Measurements from ENCODE around the gene NARF. TPM values are rescaled to one million over a fixed set of nuclear protein-coding genes. Genes with fewer than 3 reads are reported as not detected.

The NARF gene
- total and polyA plus RNA-seq, 2 donors (not counting 1 experiment from before 2014, with no cell fraction given), result 92.4 to 103 TPM

GRCh38 chr17:82470065-82470464 lies 11.5 kb downstream of the NARF start:
- 98% methylated on average over 5 of the region's 7 CpGs for WGBS (ENCODE audit: insufficient coverage)
- DNase-seq (no peak), ATAC-seq (ENCODE audit: low read depth) (no peak)
- H3K79me2 ChIP-seq (ENCODE audit: control insufficient read depth, insufficient read depth, low read length), result peaks cover 20% of the 10 kb centered on the region
- no peak overlapping the region for H3K9ac ChIP-seq (ENCODE audit: low read length)
- no peaks in the 10 kb centered on the region for H3K27me3 Mint-ChIP-seq
- H3K9me3 ChIP-seq (ENCODE audit: control extremely low read depth in 1 of 3, control insufficient read depth in 2 of 3, insufficient read depth in 1 of 3, low read length in 2 of 3), result no peaks in the 10 kb centered on the region
- ChIA-PET POLR2A (no interaction called here), CTCF (interaction anchor here (0.6 kb wide), 1 partner anchor 101 kb away, joined by 3 read pairs; no protein-coding TSS in a partner anchor)
- no peaks in the 10 kb centered on the region for H3K27me3 ChIP-seq (replicated peaks in 1 of 4; ENCODE audit: control extremely low read depth in 1 of 4, control insufficient read depth in 3 of 4, insufficient read depth in 4 of 4, low read length in 3 of 4)
- no peaks in the 10 kb centered on the region for H4K20me1 ChIP-seq (ENCODE audit: control insufficient read depth, insufficient read depth, low read length, poor library complexity, severe bottlenecking)
- H3K9me3 Mint-ChIP-seq (ENCODE audit: insufficient read depth), result no peaks in the 10 kb centered on the region
- TF ChIP-seq EZH2 (IDR thresholded peaks at IDR 0.05; ENCODE audit: borderline replicate concordance, insufficient read depth, low read depth, low read length, poor library complexity, severe bottlenecking) (no peak), CTCF (IDR thresholded peaks at IDR 0.05) (no peak)
- H3K4me1 Mint-ChIP-seq, result no peaks in the 10 kb centered on the region
- H3K4me3 Mint-ChIP-seq, result no peak overlapping the region
- intact Hi-C loops (cut with micrococcal nuclease), result no loop called here
- H3K36me3 ChIP-seq (replicated peaks in 1 of 2; ENCODE audit: control extremely low read depth in 1 of 2, control insufficient read depth in 1 of 2, extremely low read depth in 1 of 2, insufficient read depth in 2 of 2, low read length in 1 of 2), result peaks cover 5 to 56% of the 10 kb centered on the region in 2 experiments
- H3K27ac Mint-ChIP-seq, result no peak overlapping the region
- no peaks in the 10 kb centered on the region for H3K4me1 ChIP-seq (ENCODE audit: control insufficient read depth in 2 of 2, insufficient read depth in 2 of 2, low read length in 2 of 2)
- H3K4me2 ChIP-seq (replicated peaks; ENCODE audit: low read depth, low read length, poor library complexity, severe bottlenecking), result no peak overlapping the region
- no peak overlapping the region for H2AFZ ChIP-seq (ENCODE audit: insufficient read depth, low read depth, low read length, poor library complexity, severe bottlenecking)
- H3K4me3 ChIP-seq (ENCODE audit: control extremely low read depth in 1 of 5, extremely low read depth in 1 of 5, insufficient read depth in 1 of 5, low read depth in 2 of 5, low read length in 4 of 5), result no peak overlapping the region
- no peak overlapping the region for H3K27ac ChIP-seq (ENCODE audit: low read length in 2 of 2)

DNA sequence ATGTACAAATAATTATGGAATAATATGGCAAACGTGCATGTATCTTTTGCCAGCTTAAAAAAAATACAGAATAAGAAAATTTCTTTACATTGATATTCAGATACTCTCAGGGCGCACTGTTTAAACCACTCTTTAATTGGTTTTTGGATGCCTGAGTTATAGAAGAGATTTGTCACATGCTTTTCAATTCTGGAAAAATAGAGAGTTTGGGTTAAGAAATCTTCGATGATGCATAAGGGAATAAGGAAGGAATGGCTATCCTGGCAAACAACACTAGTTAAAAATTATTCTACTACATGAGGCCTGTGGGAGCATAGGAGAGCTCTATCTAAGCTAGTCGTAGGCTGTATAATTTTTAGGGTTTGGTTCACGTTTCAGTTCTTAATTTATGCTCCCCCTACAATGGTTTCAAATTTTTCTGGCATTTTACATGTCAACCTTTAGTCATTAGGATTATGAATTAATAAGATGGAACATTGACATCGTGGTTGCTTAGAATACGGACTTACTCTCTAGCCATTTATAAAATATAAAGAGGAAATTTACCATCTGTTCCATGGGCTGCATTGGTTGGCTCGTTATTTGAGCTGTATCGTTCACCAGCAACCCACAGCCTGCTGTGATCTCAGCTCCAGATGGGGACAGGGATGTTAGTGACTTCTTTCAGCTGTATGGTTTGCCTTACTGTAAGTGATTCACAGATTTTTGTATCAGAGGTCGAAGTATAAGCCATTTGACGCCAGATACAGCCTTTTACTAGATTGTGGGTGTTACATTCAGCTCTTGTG lies 15.9 kb downstream of the NARF start:
- Histone ChIP-seq H3K9me3 (ENCODE audit: control extremely low read depth in 1 of 3, control insufficient read depth in 2 of 3, insufficient read depth in 1 of 3, low read length in 2 of 3) (no peaks in the 10 kb centered on the region), H3K27ac (ENCODE audit: low read length in 2 of 2) (no peak overlapping the region), H3K4me3 (ENCODE audit: control extremely low read depth in 1 of 5, extremely low read depth in 1 of 5, insufficient read depth in 1 of 5, low read depth in 2 of 5, low read length in 4 of 5) (no peak overlapping the region), H3K4me2 (replicated peaks; ENCODE audit: low read depth, low read length, poor library complexity, severe bottlenecking) (no peak overlapping the region), H3K9ac (ENCODE audit: low read length) (no peak overlapping the region), H3K36me3 (replicated peaks in 1 of 2; ENCODE audit: control extremely low read depth in 1 of 2, control insufficient read depth in 1 of 2, extremely low read depth in 1 of 2, insufficient read depth in 2 of 2, low read length in 1 of 2) (peaks cover 5 to 49% of the 10 kb centered on the region in 2 experiments), H3K4me1 (ENCODE audit: control insufficient read depth in 2 of 2, insufficient read depth in 2 of 2, low read length in 2 of 2) (no peaks in the 10 kb centered on the region), H4K20me1 (ENCODE audit: control insufficient read depth, insufficient read depth, low read length, poor library complexity, severe bottlenecking) (peaks cover 18% of the 10 kb centered on the region), H3K27me3 (replicated peaks in 1 of 4; ENCODE audit: control extremely low read depth in 1 of 4, control insufficient read depth in 3 of 4, insufficient read depth in 4 of 4, low read length in 3 of 4) (no peaks in the 10 kb centered on the region), H2AFZ (ENCODE audit: insufficient read depth, low read depth, low read length, poor library complexity, severe bottlenecking) (no peak overlapping the region), H3K79me2 (ENCODE audit: control insufficient read depth, insufficient read depth, low read length) (peaks cover under 1% of the 10 kb centered on the region)
- DNase-seq, result no peak
- no peak for ATAC-seq (ENCODE audit: low read depth)
- Mint-ChIP-seq H3K4me3 (no peak overlapping the region), H3K4me1 (no peaks in the 10 kb centered on the region), H3K27me3 (no peaks in the 10 kb centered on the region), H3K9me3 (ENCODE audit: insufficient read depth) (no peaks in the 10 kb centered on the region), H3K27ac (no peak overlapping the region)
- TF ChIP-seq CTCF (IDR thresholded peaks at IDR 0.05) (no peak), EZH2 (IDR thresholded peaks at IDR 0.05; ENCODE audit: borderline replicate concordance, insufficient read depth, low read depth, low read length, poor library complexity, severe bottlenecking) (no peak)
- CTCF ChIA-PET, result no interaction called here
- 100% methylated on average over 3 of the region's 11 CpGs for WGBS (ENCODE audit: insufficient coverage)
- POLR2A ChIA-PET, result no interaction called here
- intact Hi-C loops (cut with micrococcal nuclease), result no loop called here
